NOMO-1 treated with dmso at 0.1 percent for 144 hours (cell line): ENCODE measurements around the gene AMN.

ENCODE experiments used
- DNase-seq: peaks from one replicate; lab custom pipeline; 2025; ENCODE audit not compliant: unreplicated experiment; lab: John Stamatoyannopoulos, UW

The AMN gene

DNA sequence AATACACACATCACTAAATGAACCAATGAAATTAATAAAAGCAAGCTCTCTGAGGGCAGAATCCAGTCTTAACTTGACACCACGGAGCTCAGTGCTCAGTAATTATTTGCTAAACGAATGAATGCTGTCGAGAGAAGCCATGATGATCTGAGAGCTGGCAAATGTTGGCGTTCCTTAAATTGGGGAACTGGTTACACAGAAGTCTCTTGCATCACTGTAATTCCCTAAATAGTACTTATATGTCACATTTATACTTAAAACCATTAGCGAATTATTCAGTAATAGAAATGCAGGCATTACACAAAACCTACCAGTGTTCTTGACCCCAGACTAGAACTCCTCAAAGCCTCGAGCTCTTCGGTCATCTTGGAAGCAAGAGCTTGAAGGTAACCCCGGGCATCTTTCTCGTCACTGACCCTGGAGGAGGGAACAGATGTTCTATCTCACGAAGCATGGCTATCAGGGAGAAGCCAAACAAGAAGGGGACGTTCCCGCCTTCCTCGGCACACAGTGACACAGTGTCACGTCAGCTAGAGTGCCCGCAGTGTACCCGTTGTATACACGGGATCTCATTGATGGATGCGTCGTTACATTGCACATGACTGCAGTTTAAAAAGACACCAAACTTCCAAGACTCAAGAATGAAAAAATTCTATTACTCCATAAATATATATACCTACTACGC is 43.6 kb downstream of the AMN start:
- no peak for DNase-seq

DNA sequence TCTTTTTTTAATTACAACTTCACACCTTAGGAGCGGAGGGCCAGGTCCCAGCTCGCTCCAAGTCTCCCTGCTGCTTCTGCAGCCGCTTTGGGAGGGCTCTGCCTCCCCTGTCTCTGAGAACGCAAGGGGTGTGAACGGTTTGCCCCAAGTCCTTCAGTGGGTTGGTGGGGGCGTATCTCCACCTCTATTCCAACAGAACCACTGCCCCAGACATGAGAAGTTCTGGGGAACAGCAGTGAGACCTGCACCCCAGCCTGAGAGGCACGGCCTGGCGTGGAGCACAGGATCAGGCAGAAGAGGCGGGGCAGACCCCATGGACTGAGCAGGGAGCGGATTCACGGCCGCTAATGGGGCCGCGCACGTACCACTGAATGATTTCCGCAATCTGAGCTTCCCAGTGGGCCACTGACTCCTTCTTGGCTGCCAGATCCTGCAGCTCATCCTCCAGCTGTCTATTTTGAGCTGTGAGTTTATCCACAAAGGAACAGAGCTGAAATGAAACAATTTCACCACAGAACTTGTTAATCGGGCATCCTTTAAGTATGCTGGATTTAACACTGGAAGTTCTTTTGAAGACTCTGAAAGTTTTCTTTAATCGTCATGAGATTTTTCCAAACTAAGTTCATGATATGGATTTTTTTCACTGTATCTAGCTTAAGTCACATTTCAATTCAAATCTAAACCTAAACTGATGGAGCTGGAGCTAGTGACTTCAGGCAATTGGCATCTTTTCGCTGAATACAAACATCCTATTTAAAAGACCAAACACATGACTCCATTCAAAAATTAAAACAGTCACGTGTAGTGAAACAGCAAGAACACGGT is 44.4 kb downstream of the AMN start:
- no peak for DNase-seq

DNA sequence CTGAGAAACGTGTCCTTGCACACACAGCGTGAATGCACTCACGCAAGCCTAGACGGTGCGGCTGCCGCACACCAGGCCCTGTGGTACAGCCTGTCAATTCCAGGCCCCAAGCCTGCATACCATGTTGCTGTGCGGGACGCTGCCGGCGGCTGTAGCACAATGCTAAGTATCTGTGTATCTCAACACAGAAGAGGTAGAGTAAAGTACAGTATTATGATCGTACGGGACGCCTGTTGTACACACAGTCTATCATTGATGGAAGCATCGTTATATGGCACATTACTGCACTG is 45.0 kb downstream of the AMN start:
- DNase-seq = no peak

DNA sequence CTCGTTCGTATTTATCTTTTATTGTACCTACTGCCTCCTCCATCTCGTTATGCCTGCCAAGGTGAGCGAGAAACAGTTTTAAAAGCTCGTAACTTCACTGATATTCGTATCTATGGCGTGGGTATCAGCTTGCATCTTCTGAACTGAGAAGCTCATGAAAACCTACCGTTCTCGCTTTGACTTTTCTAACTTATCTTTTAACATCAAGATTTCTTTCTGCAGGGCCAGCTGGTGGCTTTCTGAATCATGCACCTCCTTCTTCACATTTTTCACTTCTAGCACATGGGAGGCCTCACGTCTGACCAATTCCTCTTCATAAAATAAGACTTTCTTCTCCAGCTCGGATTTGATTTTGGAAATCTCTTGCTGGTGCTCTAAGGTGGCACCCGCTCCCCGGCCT is 45.8 kb downstream of the AMN start:
- DNase-seq = no peak

DNA sequence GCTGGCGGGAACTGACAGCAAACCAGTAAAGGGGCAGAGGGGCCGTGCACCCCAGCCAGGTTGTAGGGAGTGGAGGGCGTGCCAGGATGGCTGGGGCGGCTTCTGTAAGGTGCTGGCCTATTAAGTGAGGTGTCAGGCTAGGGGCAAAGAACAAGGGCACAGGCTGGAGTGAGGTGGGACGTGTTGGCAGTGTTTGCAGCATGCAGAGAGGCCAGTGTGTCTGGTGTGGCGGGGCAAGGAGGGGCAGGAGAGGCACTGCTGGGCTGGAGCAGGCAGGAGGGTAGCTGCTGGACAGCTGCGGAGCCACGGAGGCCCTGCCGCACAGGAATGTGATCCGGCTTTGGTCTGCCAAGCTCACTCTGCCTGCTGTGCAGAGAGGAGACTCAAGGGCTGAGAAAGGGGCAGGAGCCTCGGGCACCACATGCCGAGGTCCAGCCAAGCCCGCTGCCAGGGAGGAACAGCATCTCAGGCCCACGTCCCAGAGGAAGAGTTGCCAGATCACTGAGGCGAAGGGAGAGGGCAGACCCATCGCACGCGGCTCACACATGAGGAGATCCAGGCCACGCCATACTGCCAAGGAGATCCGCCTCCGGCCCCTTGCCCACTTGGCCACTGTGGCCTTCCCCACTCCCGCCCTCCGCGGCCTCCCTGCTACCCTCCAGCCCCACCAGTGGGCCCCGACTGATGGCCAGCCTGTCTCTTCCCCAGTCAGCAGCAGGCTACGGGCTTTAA is 46.8 kb downstream of the AMN start:
- DNase-seq = no peak

DNA sequence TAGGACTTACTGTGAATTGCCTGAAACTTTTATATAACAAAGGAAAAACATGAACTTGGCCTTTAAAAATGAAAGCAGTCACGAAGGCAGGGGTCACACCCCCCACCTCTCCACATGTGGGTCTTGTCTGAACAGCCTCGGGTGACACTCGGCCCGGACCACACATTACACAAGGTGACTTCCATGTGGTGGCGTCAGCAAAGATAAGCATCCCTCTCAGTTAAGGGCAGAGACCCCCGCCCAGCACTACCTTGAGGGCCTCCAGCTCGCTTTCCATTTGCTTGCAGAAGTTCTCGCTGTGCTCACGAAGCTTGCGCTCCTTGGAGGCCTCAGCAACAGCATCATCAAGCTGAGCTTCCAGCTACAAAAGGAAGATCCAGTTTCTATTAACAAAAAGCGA is 47.4 kb downstream of the AMN start:
- no peak for DNase-seq

DNA sequence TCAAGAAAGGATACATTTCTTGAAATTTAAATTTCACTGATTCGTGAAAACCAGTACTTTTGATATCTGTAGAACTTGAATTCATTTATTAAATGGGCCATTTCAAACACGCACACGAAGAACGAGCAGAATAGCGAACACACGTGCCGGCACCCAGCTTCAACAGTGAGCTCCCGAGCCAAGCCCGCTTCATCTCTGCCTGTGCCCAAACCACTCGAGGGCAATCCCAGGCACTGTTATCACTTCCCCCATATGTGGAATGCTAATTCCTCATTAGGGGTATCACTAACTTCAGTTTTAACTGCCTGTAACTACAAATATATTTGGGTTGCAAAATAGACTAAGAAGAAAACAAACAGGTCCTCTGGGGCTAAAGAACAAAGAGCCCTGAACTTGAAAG is 48.0 kb downstream of the AMN start:
- DNase-seq = no peak

DNA sequence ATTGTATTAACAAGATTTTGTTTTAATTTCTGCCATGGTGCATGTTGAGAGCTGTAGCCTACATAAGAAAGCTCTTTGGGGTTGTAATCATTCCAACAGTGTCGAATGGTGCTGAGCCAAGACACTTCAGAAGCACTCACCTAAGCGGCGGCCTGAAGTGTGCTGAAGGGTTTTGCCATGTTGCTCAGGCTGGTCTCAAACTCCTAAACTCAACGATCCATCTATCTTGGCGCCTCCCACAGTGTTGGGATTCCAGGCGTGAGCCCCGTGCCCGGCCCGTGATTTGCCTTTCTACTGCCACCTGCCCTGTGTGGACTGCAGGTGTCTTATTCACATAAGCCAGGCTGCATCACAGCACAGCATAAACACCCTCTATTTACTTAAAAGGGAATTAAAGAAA is 48.9 kb downstream of the AMN start:
- no peak for DNase-seq

DNA sequence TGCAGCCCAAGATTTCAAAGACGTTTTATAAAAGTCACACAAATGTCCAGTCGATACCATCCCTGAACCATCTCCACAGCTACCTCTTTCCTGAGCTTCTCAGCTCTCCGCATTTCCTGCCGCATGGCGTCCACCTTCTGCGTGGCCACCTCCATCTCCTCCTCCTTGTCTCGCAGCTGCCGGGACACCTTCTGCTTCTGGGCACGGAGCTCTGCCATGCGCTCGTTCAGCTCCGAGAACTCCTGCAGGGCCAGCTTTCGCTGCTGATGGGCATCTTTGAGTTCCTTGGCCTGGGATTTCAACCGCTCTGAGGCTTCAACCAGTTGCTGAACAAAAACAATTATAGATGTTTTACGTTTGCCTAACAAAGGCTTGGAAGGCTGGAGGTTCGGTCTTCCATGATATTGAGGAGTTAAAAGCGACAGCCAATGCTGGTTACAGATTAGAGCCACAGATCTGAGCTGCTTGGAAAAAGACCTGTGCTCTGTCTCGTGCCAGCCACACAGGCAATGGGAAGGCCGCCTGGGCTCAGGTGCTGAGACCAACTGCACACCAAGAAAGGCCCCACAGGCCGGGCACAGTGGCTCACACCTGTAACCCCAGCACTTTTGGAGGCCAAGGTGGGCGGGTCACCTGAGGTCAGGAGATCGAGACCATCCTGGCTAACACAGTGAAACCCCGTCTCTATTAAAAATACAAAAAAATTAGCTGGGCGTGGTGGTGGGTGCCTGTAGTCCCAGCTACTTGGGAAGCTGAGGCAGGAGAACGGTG is 49.6 kb downstream of the AMN start:
- DNase-seq = no peak

DNA sequence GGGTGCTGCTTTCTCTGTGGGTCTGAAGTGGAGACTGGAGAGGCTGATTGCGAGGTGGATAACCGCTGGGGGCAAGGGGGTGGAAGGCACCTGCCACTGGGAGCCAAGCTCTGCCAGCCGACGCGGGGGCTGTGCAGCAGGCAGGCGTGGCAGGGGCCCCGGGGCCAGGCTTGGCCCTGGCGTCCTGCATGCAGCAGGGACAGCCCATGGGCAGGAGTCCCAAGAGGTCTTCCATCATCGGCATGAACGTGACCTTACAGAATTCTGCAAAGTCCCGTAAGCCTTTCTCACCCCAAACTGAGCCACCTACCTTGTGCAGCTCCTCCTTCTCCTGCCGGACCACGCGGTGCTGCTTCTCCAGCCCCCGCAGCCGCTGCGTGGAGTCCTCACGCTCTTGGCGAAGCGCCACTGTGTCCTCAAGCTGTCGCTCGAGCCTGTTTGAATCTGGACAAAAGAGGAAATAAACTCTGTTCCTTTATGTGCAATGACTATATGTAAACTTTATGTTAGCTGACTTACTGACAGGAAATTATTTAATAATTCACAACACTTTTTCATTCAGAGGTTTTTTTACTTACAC is 51.3 kb downstream of the AMN start:
- DNase-seq = no peak

DNA sequence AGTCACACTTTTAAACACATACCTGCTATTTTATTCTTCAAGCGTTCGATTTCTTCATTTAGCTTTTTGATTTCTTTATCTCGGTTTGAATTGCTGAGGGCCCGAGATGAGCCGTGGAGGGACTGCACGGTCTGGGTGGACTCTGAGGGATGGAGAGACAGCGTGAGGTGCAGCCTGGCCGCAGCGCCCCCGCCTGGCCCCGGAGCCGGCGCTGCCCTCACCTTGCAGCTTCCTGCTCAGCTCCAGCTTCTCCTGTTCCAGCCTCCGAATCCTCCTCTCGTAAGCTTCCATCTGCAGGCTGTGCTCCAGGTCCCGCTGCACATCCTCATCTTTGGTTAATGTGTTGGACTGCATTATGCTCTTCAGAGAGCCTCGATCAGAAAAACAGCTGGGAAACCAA is 53.2 kb downstream of the AMN start:
- DNase-seq = no peak

DNA sequence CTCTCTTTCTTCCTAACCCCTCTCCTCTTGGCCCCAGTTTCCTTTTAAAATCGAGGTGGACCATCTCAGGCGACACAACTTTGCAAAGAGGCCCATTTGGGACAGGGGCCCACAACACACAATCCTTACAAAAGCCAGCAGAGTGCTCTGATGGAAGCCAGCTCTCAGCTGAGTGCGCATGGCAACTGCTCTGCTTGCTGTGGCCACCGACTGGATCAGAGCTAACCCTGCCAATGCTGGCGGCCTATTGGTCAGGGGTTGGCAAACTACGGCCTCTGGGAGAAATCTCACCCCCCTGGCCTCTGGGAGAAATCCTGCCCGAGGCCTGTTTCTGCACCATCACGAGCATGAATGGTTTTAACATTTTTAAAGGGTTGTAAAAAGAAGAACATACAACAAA is 55.0 kb downstream of the AMN start:
- DNase-seq = no peak

DNA sequence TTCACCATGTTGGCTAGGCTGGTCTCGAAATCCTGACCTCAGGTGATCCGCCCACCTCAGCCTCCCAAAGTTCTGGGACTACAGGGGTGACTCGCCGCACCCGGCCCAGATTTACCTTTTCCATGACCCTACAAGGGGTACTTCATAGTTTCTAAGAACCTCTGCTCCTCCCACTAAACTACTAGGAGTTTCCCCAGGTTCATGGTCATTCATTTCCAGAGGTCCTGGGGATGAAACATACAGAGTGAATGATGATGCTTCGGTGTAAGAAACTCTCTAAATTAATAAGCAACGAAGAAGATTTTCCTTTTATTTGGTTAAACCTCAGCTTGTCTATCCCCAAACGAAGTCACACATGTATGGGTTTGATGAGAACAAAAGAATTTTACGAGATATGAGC is 56.9 kb downstream of the AMN start:
- DNase-seq = no peak

DNA sequence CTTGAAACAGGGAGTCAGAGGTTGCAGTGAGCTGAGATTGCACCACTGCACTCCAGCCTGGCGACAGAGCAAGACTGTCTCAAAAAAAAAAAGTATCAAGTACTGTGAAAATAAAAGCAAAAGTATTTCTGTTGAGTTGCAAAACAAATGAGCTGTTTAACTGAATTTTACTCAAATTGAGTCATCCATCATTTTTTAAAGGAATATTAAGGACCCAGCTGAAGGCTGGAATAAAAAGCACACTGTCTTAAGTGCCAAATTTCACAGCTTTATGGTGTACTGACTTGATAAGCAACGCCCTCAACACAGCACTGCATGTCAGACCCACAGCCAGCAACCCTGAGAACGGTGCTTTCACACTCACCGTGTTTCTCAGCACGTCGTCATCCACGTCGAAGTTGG is 57.9 kb downstream of the AMN start:
- DNase-seq = no peak
